Progenitor cell of endocrine pancreas (in vitro differentiated cells): Measurements from ENCODE around the gene MEX3B. TPM values are rescaled to one million over a fixed set of nuclear protein-coding genes. Genes with fewer than 3 reads are reported as not detected.

Experiments
- DNase-seq: peaks from one replicate; pipeline ENCODE4 v3.0.0; 2021; ENCODE audit warnings: low spot score; ENCODE audit not compliant: unreplicated experiment
- H3K27ac Mint-ChIP-seq: 2 replicates; pipeline ENCODE4 v1.8.0; 2021; ENCODE audit warnings: mild to moderate bottlenecking, moderate library complexity, mixed read lengths
- H3K27me3 Mint-ChIP-seq: 2 replicates; pipeline ENCODE4 v1.8.0; 2021; ENCODE audit warnings: mixed read lengths
- H3K36me3 Mint-ChIP-seq: 2 replicates; pipeline ENCODE4 v1.8.0; 2022; ENCODE audit warnings: mixed read lengths; ENCODE audit not compliant: insufficient read depth
- H3K4me1 Mint-ChIP-seq: 2 replicates; pipeline ENCODE4 v1.8.0; 2021; ENCODE audit warnings: low read depth, mixed read lengths
- H3K4me3 Mint-ChIP-seq: 2 replicates; pipeline ENCODE4 v1.8.0; 2021; ENCODE audit warnings: low read depth, mild to moderate bottlenecking, moderate library complexity, mixed read lengths
- H3K9me3 Mint-ChIP-seq: 2 replicates; pipeline ENCODE4 v1.8.0; 2021; ENCODE audit warnings: low read depth, mixed read lengths
- CTCF ChIP-seq: fragments of 200-600 bp; sonication (generic); IDR thresholded peaks from one replicate; pipeline ENCODE4 v1.5.0; 2021; ENCODE audit warnings: antibody characterized with exemption, mild to moderate bottlenecking; ENCODE audit not compliant: unreplicated experiment
- long read RNA-seq: library from polyadenylated mRNA; unstranded; transcript quantifications from one replicate; pipeline ENCODE4 v2.0.0, GENCODE V29; 2020
- total RNA-seq: library from RNA; stranded (reverse); gene quantifications from 2 replicates; pipeline ENCODE4 v1.2.1, GENCODE V29; 2021

Gene MEX3B
- 21.9 and 22.4 TPM in 2 replicates for total RNA-seq
- long read RNA-seq, full-length matches to known transcripts: 5 of 5 reads
- long read RNA-seq, partial matches to known transcripts: 0 of 5 reads
- long read RNA-seq, other reads (novel, unspliced or antisense): 0 of 5 reads

- DNase-seq: peak; percentile 85
- peak within 1 kb of the TSS; percentile 97 for H3K27ac Mint-ChIP-seq
These were observed at the start of gene MEX3B for GRCh38 chr15:82045892-82046665. Gene MEX3B (minus strand): TSS chr15:82046018. CDS start chr15:82045705, 313 bp downstream.

DNA sequence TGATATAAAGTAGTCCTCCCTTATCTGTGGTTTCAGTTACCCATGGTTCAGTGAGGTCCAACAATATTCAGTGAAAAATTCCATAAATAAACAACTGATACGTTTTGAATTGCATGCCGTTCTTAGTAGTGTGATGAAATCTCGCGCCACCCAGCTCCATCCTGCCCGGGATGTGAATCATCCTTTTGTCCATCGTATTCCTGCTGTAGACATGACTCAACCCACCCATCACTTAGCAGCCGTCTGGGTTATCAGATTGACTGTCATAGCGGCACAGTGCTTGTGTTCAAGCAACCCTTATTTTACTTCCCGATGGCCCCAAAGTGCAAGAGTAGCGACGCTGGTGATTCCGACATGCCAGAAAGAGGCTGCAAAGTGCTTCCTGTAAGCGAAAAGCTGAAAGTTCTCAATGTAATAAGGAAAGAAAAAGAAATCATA is 48.0 kb upstream of the MEX3B start:
- no peak for TF ChIP-seq CTCF
- H3K4me3 Mint-ChIP-seq: no peak overlapping the region
- H3K27ac Mint-ChIP-seq: no peak overlapping the region
- H3K9me3 Mint-ChIP-seq: peaks cover 3% of the 10 kb centered on the region
- peaks cover 8% of the 10 kb centered on the region for H3K27me3 Mint-ChIP-seq
- no peaks in the 10 kb centered on the region for H3K36me3 Mint-ChIP-seq
- H3K4me1 Mint-ChIP-seq: peaks cover 6% of the 10 kb centered on the region
- DNase-seq: no peak

More at GRCh38 chr15:82045892-82046665, at the start of gene MEX3B:
- Mint-ChIP-seq H3K9me3 (no peaks in the 10 kb centered on the region), H3K4me1 (peaks cover 12% of the 10 kb centered on the region), H3K27me3 (peaks cover 27% of the 10 kb centered on the region), H3K4me3 (peak within 1 kb of the TSS; percentile 94), H3K36me3 (peaks cover 12% of the 10 kb centered on the region)
- TF ChIP-seq CTCF: no peak

- peaks cover 7% of the 10 kb centered on the region for H3K27me3 Mint-ChIP-seq
- no peak for TF ChIP-seq CTCF
- no peaks in the 10 kb centered on the region for H3K36me3 Mint-ChIP-seq
- H3K4me3 Mint-ChIP-seq: no peak overlapping the region
- peaks cover 3% of the 10 kb centered on the region for H3K9me3 Mint-ChIP-seq
- H3K27ac Mint-ChIP-seq: no peak overlapping the region
- peaks cover 6% of the 10 kb centered on the region for H3K4me1 Mint-ChIP-seq
- DNase-seq: no peak
These were observed 47.5 kb upstream of the MEX3B start for GRCh38 chr15:82093325-82093724.

DNA sequence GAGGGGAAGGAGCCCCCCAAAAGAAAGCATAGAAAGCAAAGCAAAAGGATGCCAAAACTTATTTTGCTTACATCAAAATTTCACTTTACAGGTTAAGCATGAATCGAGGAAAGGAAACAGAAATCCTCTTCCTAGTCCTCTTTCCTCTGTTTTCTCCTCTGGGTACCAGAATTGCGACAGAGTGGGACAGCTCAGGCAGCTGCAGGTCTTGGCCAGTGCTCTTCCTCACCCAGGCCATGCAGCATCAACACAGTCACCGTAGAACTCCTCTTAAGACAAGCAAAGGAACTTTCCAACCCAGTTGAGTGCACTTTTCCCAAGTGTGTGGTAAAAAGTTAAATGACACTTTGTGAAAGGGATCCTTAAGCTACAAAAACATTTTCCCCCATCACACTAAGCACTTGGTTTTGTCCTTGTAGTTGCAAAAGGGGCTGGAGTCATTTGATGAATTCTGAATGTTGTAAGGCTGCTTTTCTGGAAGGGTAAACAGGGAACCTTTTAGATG is 45.9 kb upstream of the MEX3B start:
- Mint-ChIP-seq H3K9me3 (peaks cover 3% of the 10 kb centered on the region), H3K36me3 (no peaks in the 10 kb centered on the region), H3K27ac (no peak overlapping the region), H3K4me3 (no peak overlapping the region), H3K4me1 (peaks cover 6% of the 10 kb centered on the region), H3K27me3 (peaks cover 7% of the 10 kb centered on the region)
- DNase-seq: no peak
- TF ChIP-seq CTCF: no peak

DNA sequence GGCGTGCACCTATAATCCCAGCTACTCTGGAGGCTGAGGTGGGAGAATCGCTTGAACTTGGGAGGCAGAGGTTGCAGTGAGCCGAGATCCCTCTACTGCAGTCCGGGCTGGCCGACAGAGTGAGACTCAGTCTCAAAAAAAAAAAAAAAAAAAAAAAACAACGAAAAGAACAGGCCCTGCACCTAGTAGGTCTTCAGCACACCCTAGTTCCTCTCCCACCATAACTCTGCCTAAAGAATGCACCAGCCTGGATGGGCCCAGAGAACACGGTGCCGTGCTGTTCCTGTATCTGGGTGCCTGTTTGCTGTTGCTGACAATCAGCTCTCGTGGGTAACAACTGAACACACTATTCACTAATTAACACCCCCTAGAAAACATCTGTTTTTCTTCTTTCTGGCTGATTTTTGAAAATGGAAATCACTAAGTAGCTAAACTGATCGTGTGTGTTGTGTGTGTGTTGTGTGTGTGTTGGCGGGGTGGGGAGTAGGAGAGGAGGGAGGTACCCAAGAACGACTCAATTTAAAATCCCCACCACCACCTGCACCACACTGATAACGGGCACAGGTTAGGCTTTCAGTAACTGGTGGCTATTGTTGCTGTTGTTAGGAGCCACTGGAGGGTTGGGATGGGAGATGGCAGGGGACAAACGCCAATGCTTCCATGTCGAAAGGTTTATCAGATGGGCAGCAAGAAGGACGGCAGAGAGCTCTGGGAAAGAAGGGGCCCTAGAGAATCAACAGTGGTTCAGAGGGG is 40.6 kb upstream of the MEX3B start:
- H3K4me3 Mint-ChIP-seq: no peak overlapping the region
- no peak for DNase-seq
- H3K27me3 Mint-ChIP-seq: peaks cover 18% of the 10 kb centered on the region
- H3K27ac Mint-ChIP-seq: no peak overlapping the region
- no peaks in the 10 kb centered on the region for H3K36me3 Mint-ChIP-seq
- H3K4me1 Mint-ChIP-seq: peaks cover 6% of the 10 kb centered on the region
- no peak for TF ChIP-seq CTCF
- H3K9me3 Mint-ChIP-seq: no peaks in the 10 kb centered on the region
